ENCODE data around the gene COL27A1. TPM values are rescaled to one million over a fixed set of nuclear protein-coding genes. Genes with fewer than 3 reads are reported as not detected.

The COL27A1 gene
- total RNA-seq, 1 experiment from 2014 or later = 12.0 TPM

- TF ChIP-seq CEBPB (IDR thresholded peaks at IDR 0.05; ENCODE audit: low read depth) (no peak), TCF7L2 (IDR thresholded peaks at IDR 0.05; ENCODE audit: borderline replicate concordance, extremely low read depth, insufficient read depth, insufficient read length) (no peak), ZFX (IDR thresholded peaks at IDR 0.05) (no peak), SRF (IDR thresholded peaks at IDR 0.05; ENCODE audit: low read depth) (no peak), SP1 (IDR thresholded peaks at IDR 0.05; ENCODE audit: low read depth) (no peak)
- TF ChIP-seq, protein P1, sequence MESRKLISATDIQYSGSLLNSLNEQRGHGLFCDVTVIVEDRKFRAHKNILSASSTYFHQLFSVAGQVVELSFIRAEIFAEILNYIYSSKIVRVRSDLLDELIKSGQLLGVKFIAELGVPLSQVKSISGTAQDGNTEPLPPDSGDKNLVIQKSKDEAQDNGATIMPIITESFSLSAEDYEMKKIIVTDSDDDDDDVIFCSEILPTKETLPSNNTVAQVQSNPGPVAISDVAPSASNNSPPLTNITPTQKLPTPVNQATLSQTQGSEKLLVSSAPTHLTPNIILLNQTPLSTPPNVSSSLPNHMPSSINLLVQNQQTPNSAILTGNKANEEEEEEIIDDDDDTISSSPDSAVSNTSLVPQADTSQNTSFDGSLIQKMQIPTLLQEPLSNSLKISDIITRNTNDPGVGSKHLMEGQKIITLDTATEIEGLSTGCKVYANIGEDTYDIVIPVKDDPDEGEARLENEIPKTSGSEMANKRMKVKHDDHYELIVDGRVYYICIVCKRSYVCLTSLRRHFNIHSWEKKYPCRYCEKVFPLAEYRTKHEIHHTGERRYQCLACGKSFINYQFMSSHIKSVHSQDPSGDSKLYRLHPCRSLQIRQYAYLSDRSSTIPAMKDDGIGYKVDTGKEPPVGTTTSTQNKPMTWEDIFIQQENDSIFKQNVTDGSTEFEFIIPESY (IDR thresholded peaks at IDR 0.05; ENCODE audit: extremely low read depth, insufficient replicate concordance, low read length) = no peak
Observed at GRCh38 chr9:114207845-114208244, 52.5 kb downstream of the COL27A1 start (continued).

GRCh38 chr9:114209151-114209550, 53.8 kb downstream of the COL27A1 start:
- Histone ChIP-seq H3K9me3 (ENCODE audit: control insufficient read depth in 1 of 2, insufficient read depth in 1 of 2, low read depth in 1 of 2, low read length in 2 of 2) (no peaks in the 10 kb centered on the region), H3K4me3 (replicated peaks in 1 of 2; ENCODE audit: low read depth in 1 of 2, low read length in 2 of 2) (no peak overlapping the region), H2AFZ (ENCODE audit: low read depth, low read length, poor library complexity, severe bottlenecking) (no peak overlapping the region), H3K9me2 (ENCODE audit: insufficient read depth) (no peaks in the 10 kb centered on the region), H3K79me2 (ENCODE audit: insufficient read depth, low read length) (no peaks in the 10 kb centered on the region), H3K36me3 (ENCODE audit: control insufficient read depth in 1 of 2, insufficient read depth in 2 of 2, low read length in 2 of 2) (no peaks in the 10 kb centered on the region), H3K4me1 (ENCODE audit: control insufficient read depth in 1 of 2, insufficient read depth in 2 of 2, low read length in 2 of 2) (peaks cover 0 to 10% of the 10 kb centered on the region in 2 experiments; a peak in 2 of 4 replicates), H3K4me2 (ENCODE audit: low read length) (no peak overlapping the region), H4K20me1 (ENCODE audit: insufficient read depth) (no peaks in the 10 kb centered on the region), H3K9ac (ENCODE audit: low read length) (no peak overlapping the region), H3K27ac (ENCODE audit: low read depth, low read length) (no peak overlapping the region), H3K27me3 (ENCODE audit: insufficient read depth, low read length) (no peaks in the 10 kb centered on the region)
- ChIA-PET CTCF (no interaction called here), POLR2A (no interaction called here), RAD21 (ENCODE audit: low non-redundant PET in 1 of 2, low total read pairs in 2 of 2, uncharacterized antibody in 2 of 2, unreplicated experiment in 2 of 2) (no interaction called here)
- no TSS peak for BruUV-seq (replicated peaks)
- ATAC-seq = no peak
- no peak for TF ChIP-seq JUND (IDR thresholded peaks at IDR 0.05)
- intact Hi-C loops (cut with micrococcal nuclease) = no loop called here
- no peak for DNase-seq (ENCODE audit: low read depth, low spot score)

- ATAC-seq = no peak
- intact Hi-C loops (cut with micrococcal nuclease) = no loop called here
- DNase-seq (ENCODE audit: low read depth, low spot score) = no peak
- H3K9ac ChIP-seq (ENCODE audit: low read length) = no peak overlapping the region
- peaks cover 0 to 10% of the 10 kb centered on the region in 2 experiments; a peak in 2 of 4 replicates for H3K4me1 ChIP-seq (ENCODE audit: control insufficient read depth in 1 of 2, insufficient read depth in 2 of 2, low read length in 2 of 2)
- H3K4me2 ChIP-seq (ENCODE audit: low read length) = no peak overlapping the region
- no peaks in the 10 kb centered on the region for H3K36me3 ChIP-seq (ENCODE audit: control insufficient read depth in 1 of 2, insufficient read depth in 2 of 2, low read length in 2 of 2)
- ChIA-PET RAD21 (ENCODE audit: low non-redundant PET in 1 of 2, low total read pairs in 2 of 2, uncharacterized antibody in 2 of 2, unreplicated experiment in 2 of 2) (no interaction called here), CTCF (no interaction called here), POLR2A (no interaction called here)
- BruUV-seq (replicated peaks) = no TSS peak
- H3K9me2 ChIP-seq (ENCODE audit: insufficient read depth) = no peaks in the 10 kb centered on the region
- no peak overlapping the region for H2AFZ ChIP-seq (ENCODE audit: low read depth, low read length, poor library complexity, severe bottlenecking)
- no peaks in the 10 kb centered on the region for H3K79me2 ChIP-seq (ENCODE audit: insufficient read depth, low read length)
- no peaks in the 10 kb centered on the region for H3K9me3 ChIP-seq (ENCODE audit: control insufficient read depth in 1 of 2, insufficient read depth in 1 of 2, low read depth in 1 of 2, low read length in 2 of 2)
- H4K20me1 ChIP-seq (ENCODE audit: insufficient read depth) = no peaks in the 10 kb centered on the region
- no peaks in the 10 kb centered on the region for H3K27me3 ChIP-seq (ENCODE audit: insufficient read depth, low read length)
- H3K27ac ChIP-seq (ENCODE audit: low read depth, low read length) = no peak overlapping the region
- no peak overlapping the region for H3K4me3 ChIP-seq (replicated peaks in 1 of 2; ENCODE audit: low read depth in 1 of 2, low read length in 2 of 2)
- no peak for TF ChIP-seq JUND (IDR thresholded peaks at IDR 0.05)
- TF ChIP-seq EGR1 (IDR thresholded peaks at IDR 0.05; ENCODE audit: low read depth) = no peak
- TF ChIP-seq, protein P2, sequence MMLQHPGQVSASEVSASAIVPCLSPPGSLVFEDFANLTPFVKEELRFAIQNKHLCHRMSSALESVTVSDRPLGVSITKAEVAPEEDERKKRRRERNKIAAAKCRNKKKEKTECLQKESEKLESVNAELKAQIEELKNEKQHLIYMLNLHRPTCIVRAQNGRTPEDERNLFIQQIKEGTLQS (IDR thresholded peaks at IDR 0.05) = no peak
- TF ChIP-seq, protein P1 (IDR thresholded peaks at IDR 0.05; ENCODE audit: extremely low read depth, insufficient replicate concordance, low read length) = no peak
- no peak for TF ChIP-seq FOSL1 (IDR thresholded peaks at IDR 0.05; ENCODE audit: low read depth)
- no peak for TF ChIP-seq EZH2phosphoT487 (IDR thresholded peaks at IDR 0.05; ENCODE audit: borderline replicate concordance)
- TF ChIP-seq, protein P3, sequence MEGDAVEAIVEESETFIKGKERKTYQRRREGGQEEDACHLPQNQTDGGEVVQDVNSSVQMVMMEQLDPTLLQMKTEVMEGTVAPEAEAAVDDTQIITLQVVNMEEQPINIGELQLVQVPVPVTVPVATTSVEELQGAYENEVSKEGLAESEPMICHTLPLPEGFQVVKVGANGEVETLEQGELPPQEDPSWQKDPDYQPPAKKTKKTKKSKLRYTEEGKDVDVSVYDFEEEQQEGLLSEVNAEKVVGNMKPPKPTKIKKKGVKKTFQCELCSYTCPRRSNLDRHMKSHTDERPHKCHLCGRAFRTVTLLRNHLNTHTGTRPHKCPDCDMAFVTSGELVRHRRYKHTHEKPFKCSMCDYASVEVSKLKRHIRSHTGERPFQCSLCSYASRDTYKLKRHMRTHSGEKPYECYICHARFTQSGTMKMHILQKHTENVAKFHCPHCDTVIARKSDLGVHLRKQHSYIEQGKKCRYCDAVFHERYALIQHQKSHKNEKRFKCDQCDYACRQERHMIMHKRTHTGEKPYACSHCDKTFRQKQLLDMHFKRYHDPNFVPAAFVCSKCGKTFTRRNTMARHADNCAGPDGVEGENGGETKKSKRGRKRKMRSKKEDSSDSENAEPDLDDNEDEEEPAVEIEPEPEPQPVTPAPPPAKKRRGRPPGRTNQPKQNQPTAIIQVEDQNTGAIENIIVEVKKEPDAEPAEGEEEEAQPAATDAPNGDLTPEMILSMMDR (IDR thresholded peaks at IDR 0.05 in 2 of 3, conservative IDR thresholded peaks at IDR 0.05 in 1 of 3; ENCODE audit: borderline replicate concordance in 1 of 3, insufficient read depth in 1 of 3, low read depth in 2 of 3, low read length in 2 of 3) = no peak
- no peak for TF ChIP-seq CBX3 (IDR thresholded peaks at IDR 0.05; ENCODE audit: low read depth)
- no peak for TF ChIP-seq POLR2A (IDR thresholded peaks at IDR 0.05; ENCODE audit: borderline replicate concordance, extremely low read depth, insufficient read depth, insufficient read length)
- no peak for TF ChIP-seq SRF (IDR thresholded peaks at IDR 0.05; ENCODE audit: low read depth)
Observed at GRCh38 chr9:114210136-114210535, 54.8 kb downstream of the COL27A1 start.

Measured in HCT116 (cell line).